Measurements from ENCODE around the gene PFKFB3.

PFKFB3 gene

DNA sequence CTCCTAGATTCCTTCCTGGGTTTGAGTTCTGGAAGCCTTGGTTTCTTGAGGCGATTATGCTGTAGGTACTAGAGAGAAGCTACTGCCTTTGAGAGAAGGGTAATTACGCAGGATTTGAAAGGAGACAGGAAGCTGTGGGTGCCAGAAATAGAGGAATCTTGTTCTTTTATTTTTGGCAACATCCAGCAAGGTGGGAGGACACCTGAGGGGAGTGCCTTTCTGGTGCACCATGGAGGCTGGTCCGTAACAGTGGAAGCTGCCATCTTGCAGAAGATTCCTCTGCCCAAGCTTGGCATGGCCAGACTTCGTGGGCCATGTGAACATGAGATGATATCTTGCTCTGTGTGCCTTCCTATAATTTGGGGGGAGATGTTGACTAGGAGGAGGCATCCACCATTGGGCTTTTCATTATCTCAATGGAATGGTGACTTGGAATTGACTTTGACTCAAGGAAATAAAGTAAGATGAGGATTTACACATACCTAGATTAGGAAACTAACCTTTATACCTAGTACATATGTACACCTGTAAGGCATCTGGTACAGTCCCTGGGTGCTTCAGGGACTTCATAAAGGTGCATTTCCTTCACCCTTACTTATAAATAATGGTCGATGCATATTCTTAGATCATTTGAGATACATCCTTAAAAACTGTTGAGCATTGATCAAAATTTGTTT, 98.2 kb downstream of the PFKFB3 start:
- no peak for DNase-seq (ENCODE audit: low read depth in 2 of 2)

DNA sequence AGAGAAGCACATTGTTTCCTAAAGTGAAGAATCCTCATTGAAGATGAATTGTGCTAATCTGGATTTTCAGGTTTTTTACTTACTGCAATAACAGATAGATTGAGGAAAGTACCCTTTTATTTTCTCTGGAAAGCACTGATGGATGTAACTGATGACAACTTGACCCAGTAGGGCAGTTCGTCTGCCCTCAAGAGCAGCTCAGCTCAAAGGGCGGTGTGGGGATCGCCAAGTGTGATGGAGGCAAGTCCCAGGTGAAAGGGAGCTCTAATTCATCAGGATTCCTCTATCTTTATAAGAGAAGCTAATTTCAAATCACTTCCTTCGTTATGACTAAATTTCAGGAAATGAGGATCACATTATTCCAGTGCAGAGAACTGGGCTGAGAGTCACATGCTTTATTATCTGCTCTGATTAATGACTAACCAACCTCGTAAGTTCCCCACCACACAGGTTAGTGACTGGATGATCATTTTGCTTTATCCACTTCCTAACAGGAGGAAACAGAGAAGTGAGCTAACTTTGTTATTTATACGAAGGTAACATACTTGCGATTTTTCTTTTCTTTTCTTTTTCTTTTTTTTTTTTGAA, 98.8 kb downstream of the PFKFB3 start:
- no peak for DNase-seq (ENCODE audit: low read depth in 2 of 2)
